22Rv1 (cell line): ENCODE measurements around the gene KLHL29.

Experiments used
- H3K27ac ChIP-seq: fragments of 450-650 bp; 2 replicates; pipeline ENCODE4 v1.5.1; 2017
- ZFX ChIP-seq: fragments of 450-650 bp; IDR thresholded peaks from 2 replicates; pipeline ENCODE4 v1.6.1; 2017; ENCODE audit warnings: antibody characterized with exemption, borderline replicate concordance
- TF ChIP-seq, protein P1 (sequence below): fragments of 450-650 bp; IDR thresholded peaks from 2 replicates; pipeline ENCODE4 v1.5.1; 2017; ENCODE audit warnings: mild to moderate bottlenecking

The KLHL29 gene

GRCh38 chr2:23496456-23496855 is 111.5 kb downstream of the KLHL29 start:
- TF ChIP-seq ZFX = no peak
- TF ChIP-seq, protein P1, sequence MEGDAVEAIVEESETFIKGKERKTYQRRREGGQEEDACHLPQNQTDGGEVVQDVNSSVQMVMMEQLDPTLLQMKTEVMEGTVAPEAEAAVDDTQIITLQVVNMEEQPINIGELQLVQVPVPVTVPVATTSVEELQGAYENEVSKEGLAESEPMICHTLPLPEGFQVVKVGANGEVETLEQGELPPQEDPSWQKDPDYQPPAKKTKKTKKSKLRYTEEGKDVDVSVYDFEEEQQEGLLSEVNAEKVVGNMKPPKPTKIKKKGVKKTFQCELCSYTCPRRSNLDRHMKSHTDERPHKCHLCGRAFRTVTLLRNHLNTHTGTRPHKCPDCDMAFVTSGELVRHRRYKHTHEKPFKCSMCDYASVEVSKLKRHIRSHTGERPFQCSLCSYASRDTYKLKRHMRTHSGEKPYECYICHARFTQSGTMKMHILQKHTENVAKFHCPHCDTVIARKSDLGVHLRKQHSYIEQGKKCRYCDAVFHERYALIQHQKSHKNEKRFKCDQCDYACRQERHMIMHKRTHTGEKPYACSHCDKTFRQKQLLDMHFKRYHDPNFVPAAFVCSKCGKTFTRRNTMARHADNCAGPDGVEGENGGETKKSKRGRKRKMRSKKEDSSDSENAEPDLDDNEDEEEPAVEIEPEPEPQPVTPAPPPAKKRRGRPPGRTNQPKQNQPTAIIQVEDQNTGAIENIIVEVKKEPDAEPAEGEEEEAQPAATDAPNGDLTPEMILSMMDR = no peak
- H3K27ac ChIP-seq = no peak overlapping the region

- no peak overlapping the region for H3K27ac ChIP-seq
- no peak for TF ChIP-seq ZFX
- TF ChIP-seq, protein P1 = no peak
These were observed 112.1 kb downstream of the KLHL29 start for GRCh38 chr2:23497063-23497462.

DNA sequence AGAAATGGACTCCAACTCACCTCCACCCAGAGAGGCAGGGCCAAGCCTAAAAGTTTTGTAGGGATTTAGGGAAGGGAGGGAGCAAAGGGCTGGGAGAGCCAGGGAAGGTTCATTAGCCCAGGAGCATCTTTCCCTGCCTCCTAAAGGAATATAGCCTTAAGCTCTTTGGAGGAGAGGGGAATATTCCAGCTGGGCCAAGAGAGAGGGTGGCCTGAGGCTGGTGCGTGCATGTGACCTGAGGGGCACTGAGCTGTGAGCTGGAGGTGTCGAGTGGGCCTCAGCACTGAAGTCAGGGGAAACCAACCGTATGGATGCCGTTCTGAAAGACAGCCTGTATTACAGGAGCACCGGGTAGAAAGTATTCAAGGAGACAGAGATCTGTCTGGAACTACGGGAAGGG is 112.6 kb downstream of the KLHL29 start:
- TF ChIP-seq, protein P1 = no peak
- TF ChIP-seq ZFX = no peak
- no peak overlapping the region for H3K27ac ChIP-seq

DNA sequence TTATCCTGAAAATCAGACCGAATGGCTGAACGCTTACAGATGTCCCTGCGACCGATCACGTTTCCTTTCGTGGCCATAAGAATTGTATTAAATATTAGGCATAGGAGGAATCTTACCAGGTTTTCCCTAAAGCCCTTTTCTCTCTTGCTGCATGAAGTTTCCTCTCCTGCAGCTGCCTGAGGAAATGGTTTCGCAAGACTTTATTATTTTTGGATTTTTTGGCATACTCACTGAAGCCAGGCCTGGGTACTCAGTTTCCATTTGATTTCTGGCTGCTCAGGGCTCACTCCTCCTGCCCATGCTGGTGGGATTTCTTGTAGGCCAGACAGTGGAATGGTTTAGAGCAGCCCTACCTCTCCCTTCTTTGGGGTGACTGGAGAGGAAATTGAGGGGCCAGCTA is 114.0 kb downstream of the KLHL29 start:
- H3K27ac ChIP-seq = no peak overlapping the region
- no peak for TF ChIP-seq ZFX
- TF ChIP-seq, protein P1 = no peak

GRCh38 chr2:23499439-23499838 is 114.5 kb downstream of the KLHL29 start:
- TF ChIP-seq, protein P1 = no peak
- TF ChIP-seq ZFX = no peak
- H3K27ac ChIP-seq = no peak overlapping the region

DNA sequence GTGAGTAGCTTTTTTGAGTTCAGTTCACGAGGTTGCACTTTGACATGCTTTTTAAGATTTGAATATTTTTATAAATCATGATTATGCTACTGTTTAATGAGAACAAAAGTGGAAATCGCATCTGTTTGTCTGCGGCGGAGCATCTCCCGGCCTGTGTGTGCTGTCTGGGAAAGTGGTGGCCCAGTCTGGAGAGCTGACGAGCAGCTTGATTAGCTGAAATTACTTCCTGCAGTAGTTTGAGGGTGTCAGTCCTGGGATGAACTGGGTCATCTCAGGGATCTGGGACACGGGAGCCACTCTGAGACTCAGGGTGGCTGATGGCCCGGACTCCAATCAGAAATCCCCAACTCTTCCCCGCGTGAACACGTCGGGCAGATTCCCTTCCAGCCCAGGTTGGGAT is 115.9 kb downstream of the KLHL29 start:
- H3K27ac ChIP-seq = no peak overlapping the region

DNA sequence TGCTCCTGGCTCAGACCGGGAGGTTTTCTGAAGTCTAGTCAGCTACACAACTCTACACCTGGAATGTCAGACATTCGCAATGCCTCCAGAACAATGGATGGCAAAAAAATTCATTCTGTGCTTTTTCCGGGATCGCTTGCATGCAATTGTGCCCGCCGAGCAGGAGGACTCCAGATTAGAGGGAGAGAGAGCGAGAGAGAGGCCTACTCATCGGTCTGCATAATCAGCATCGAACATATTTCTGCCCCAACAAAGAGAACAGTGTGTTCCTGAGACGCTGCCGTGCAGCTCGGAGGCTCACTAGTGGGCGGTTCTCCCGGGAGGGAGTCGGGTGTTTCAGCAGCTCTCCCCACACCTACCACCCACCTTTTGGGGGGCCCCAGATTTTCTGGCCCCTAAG is 117.1 kb downstream of the KLHL29 start:
- TF ChIP-seq ZFX = no peak
- TF ChIP-seq, protein P1 = no peak
- H3K27ac ChIP-seq = no peak overlapping the region

More for the DNA sequence above, 115.9 kb downstream of the KLHL29 start:
- TF ChIP-seq, protein P1 = no peak
- TF ChIP-seq ZFX = no peak
